HEK293 (cell line): Measurements from ENCODE around the gene GMPPA.
A peak's percentile ranks its signal among the peaks of the same experiment; 100 is the strongest.

Source experiments
- CTCF ChIA-PET: fragments of 350-600 bp; formaldehyde crosslinking; extraction: SDS; loops from one replicate; lab custom pipeline; 2021; ENCODE audit warnings: antibody characterized with exemption; lab: Yijun Ruan, JAX
- POLR2A ChIA-PET: fragments of 300-600 bp; formaldehyde crosslinking; extraction: SDS; loops from one replicate; lab custom pipeline; 2020; ENCODE audit warnings: antibody characterized with exemption, inconsistent platforms; lab: Yijun Ruan, JAX
- H3K27ac ChIP-seq: fragments of 200-500 bp; sonication (Bioruptor generic); 2 replicates; pipeline ENCODE4 v1.5.1; 2014; ENCODE audit warnings: low read depth, low read length, control low read depth, inconsistent platforms; ENCODE audit errors: extremely low read depth
- H3K36me3 ChIP-seq, 2 experiments: fragments of 200-500 bp in 1 of 2; sonication (Bioruptor generic) in 1 of 2; 1 replicate in 1 of 2; 2 replicates in 1 of 2; pipeline ENCODE4 v1.5.1; 2014 to 2017; ENCODE audit warnings: inconsistent platforms in 2 of 2, low read length in 2 of 2; ENCODE audit not compliant: control insufficient read depth in 2 of 2, insufficient read depth in 1 of 2
- H3K4me1 ChIP-seq: fragments of 200-500 bp; sonication (Bioruptor generic); 2 replicates; pipeline ENCODE4 v1.5.1; 2014; ENCODE audit warnings: mild to moderate bottlenecking, low read length, inconsistent platforms; ENCODE audit not compliant: control insufficient read depth, insufficient read depth
- H3K4me3 ChIP-seq: 2 replicates; pipeline ENCODE4 v1.5.1; 2011; ENCODE audit warnings: low read depth, mild to moderate bottlenecking, control low read depth, low read length, moderate library complexity
- H3K9me3 ChIP-seq: fragments of 200-500 bp; sonication (Bioruptor generic); 2 replicates; pipeline ENCODE4 v1.5.1; 2014; ENCODE audit warnings: low read depth, low read length, inconsistent platforms; ENCODE audit not compliant: control insufficient read depth, insufficient read depth
- EGR2 ChIP-seq: fragments of 450-650 bp; formaldehyde crosslinking; IDR thresholded peaks from 2 replicates; pipeline ENCODE4 v1.5.1; 2016; ENCODE audit warnings: low read depth, missing biosample characterization, missing genetic modification characterization
- KLF10 ChIP-seq: fragments of 450-650 bp; IDR thresholded peaks from 2 replicates; pipeline ENCODE4 v1.5.1; 2018; ENCODE audit warnings: missing biosample characterization, mild to moderate bottlenecking, missing genetic modification characterization
- MZF1 ChIP-seq: fragments of 450-650 bp; formaldehyde crosslinking; IDR thresholded peaks from 2 replicates; pipeline ENCODE4 v1.5.1; 2017; ENCODE audit warnings: missing biosample characterization, missing genetic modification characterization, borderline replicate concordance
- PRDM1 ChIP-seq: fragments of 450-650 bp; formaldehyde crosslinking; IDR thresholded peaks from 2 replicates; pipeline ENCODE4; 2016; ENCODE audit warnings: missing biosample characterization, missing genetic modification characterization
- TRIM28 ChIP-seq: IDR thresholded peaks from 2 replicates; pipeline ENCODE4 v1.6.1; 2011; ENCODE audit warnings: low read length, control low read depth, borderline replicate concordance
- ZBTB20 ChIP-seq: fragments of 450-650 bp; formaldehyde crosslinking; IDR thresholded peaks from 2 replicates; pipeline ENCODE4 v1.5.1; 2016; ENCODE audit warnings: missing biosample characterization, missing genetic modification characterization
- ZFHX2 ChIP-seq: fragments of 450-650 bp; formaldehyde crosslinking; conservative IDR thresholded peaks from 2 replicates; pipeline ENCODE4 v1.5.1; 2016; ENCODE audit warnings: missing biosample characterization, missing genetic modification characterization
- ZNF26 ChIP-seq: fragments of 450-650 bp; formaldehyde crosslinking; IDR thresholded peaks from 2 replicates; pipeline ENCODE4 v1.5.1; 2016; ENCODE audit warnings: missing biosample characterization, missing genetic modification characterization
- ZNF280D ChIP-seq: fragments of 450-650 bp; formaldehyde crosslinking; IDR thresholded peaks from 2 replicates; pipeline ENCODE4 v1.5.1; 2016; ENCODE audit warnings: missing biosample characterization, missing genetic modification characterization
- ZNF518A ChIP-seq: fragments of 450-650 bp; formaldehyde crosslinking; conservative IDR thresholded peaks from 2 replicates; pipeline ENCODE4 v1.5.1; 2016; ENCODE audit warnings: low read depth, missing biosample characterization, missing genetic modification characterization
- ZNF555 ChIP-seq: fragments of 450-650 bp; formaldehyde crosslinking; conservative IDR thresholded peaks from 2 replicates; pipeline ENCODE4 v1.5.1; 2017; ENCODE audit warnings: missing biosample characterization, mild to moderate bottlenecking, missing genetic modification characterization, inconsistent platforms
- ZNF610 ChIP-seq: fragments of 450-650 bp; formaldehyde crosslinking; IDR thresholded peaks from 2 replicates; pipeline ENCODE4 v1.5.1; 2016; ENCODE audit warnings: missing biosample characterization, missing genetic modification characterization, borderline replicate concordance
- ZNF626 ChIP-seq: fragments of 450-650 bp; sonication (Bioruptor Pico); formaldehyde crosslinking; IDR thresholded peaks from 2 replicates; pipeline ENCODE4 v1.5.1; 2018; ENCODE audit warnings: missing biosample characterization, missing genetic modification characterization, inconsistent platforms
- ZNF76 ChIP-seq: fragments of 450-650 bp; formaldehyde crosslinking; IDR thresholded peaks from 2 replicates; pipeline ENCODE4; 2016; ENCODE audit warnings: low read depth, missing biosample characterization, missing genetic modification characterization, borderline replicate concordance
- ZNF792 ChIP-seq: fragments of 450-650 bp; formaldehyde crosslinking; IDR thresholded peaks from 2 replicates; pipeline ENCODE4 v1.5.1; 2016; ENCODE audit warnings: missing biosample characterization, missing genetic modification characterization
- ZSCAN16 ChIP-seq: fragments of 450-650 bp; formaldehyde crosslinking; IDR thresholded peaks from 2 replicates; pipeline ENCODE4 v1.5.1; 2016; ENCODE audit warnings: missing biosample characterization, missing genetic modification characterization
- TF ChIP-seq, protein P1 (sequence below): fragments of 450-650 bp; formaldehyde crosslinking; IDR thresholded peaks from 2 replicates; pipeline ENCODE4 v1.5.1; 2016; ENCODE audit warnings: missing biosample characterization, missing genetic modification characterization

The GMPPA gene

GRCh38 chr2:219457784-219458369 lies 40.8 kb upstream of the GMPPA start:
- TF ChIP-seq ZNF26 (tag by site-specific recombination) (no peak), ZNF555 (tag by site-specific recombination) (no peak), ZNF610 (tag by site-specific recombination) (no peak), ZNF792 (tag by site-specific recombination) (no peak), PRDM1 (tag by site-specific recombination) (peak; percentile 46; the same call in 1 of the 2 replicates), ZFHX2 (tag by site-specific recombination) (peak; percentile 54), EGR2 (tag by site-specific recombination) (peak; percentile 51; the same call in 1 of the 2 replicates)
- TF ChIP-seq, protein P1, sequence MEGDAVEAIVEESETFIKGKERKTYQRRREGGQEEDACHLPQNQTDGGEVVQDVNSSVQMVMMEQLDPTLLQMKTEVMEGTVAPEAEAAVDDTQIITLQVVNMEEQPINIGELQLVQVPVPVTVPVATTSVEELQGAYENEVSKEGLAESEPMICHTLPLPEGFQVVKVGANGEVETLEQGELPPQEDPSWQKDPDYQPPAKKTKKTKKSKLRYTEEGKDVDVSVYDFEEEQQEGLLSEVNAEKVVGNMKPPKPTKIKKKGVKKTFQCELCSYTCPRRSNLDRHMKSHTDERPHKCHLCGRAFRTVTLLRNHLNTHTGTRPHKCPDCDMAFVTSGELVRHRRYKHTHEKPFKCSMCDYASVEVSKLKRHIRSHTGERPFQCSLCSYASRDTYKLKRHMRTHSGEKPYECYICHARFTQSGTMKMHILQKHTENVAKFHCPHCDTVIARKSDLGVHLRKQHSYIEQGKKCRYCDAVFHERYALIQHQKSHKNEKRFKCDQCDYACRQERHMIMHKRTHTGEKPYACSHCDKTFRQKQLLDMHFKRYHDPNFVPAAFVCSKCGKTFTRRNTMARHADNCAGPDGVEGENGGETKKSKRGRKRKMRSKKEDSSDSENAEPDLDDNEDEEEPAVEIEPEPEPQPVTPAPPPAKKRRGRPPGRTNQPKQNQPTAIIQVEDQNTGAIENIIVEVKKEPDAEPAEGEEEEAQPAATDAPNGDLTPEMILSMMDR (tag by site-specific recombination), result 0 out of 2 replicates have a peak, but pooled peaks have one; percentile 19
- Histone ChIP-seq H3K9me3 (no peaks in the 10 kb centered on the region), H3K27ac (no peak overlapping the region), H3K4me3 (no peak overlapping the region), H3K36me3 (peaks cover 0 to 9% of the 10 kb centered on the region in 2 experiments; a peak in 2 of 3 replicates), H3K4me1 (peaks cover 2% of the 10 kb centered on the region; the same call in 1 of the 2 replicates)
- ChIA-PET POLR2A (interaction anchor here (0.7 kb wide), 1 partner anchor 36 kb away, joined by 6 read pairs; no protein-coding TSS in a partner anchor), CTCF (interaction anchor here (0.6 to 3.1 kb wide), 14 partner anchors 11 to 1228 kb away, joined by 3 to 30 read pairs (median 6); a partner anchor contains a TSS)

GRCh38 chr2:219458996-219459395 lies 39.7 kb upstream of the GMPPA start:
- peaks cover 0 to 9% of the 10 kb centered on the region in 2 experiments; a peak in 2 of 3 replicates for H3K36me3 ChIP-seq
- H3K4me3 ChIP-seq, result no peak overlapping the region
- no peaks in the 10 kb centered on the region for H3K9me3 ChIP-seq
- H3K27ac ChIP-seq, result no peak overlapping the region
- CTCF ChIA-PET, result interaction anchor here (0.8 to 3.1 kb wide), 14 partner anchors 9 to 78 kb away, joined by 3 to 30 read pairs (median 6); a partner anchor contains a TSS
- POLR2A ChIA-PET, result no interaction called here
- peaks cover 2% of the 10 kb centered on the region; the same call in 1 of the 2 replicates for H3K4me1 ChIP-seq
- TF ChIP-seq ZSCAN16 (tag by site-specific recombination), result no peak
- TF ChIP-seq ZBTB20, result no peak
- TF ChIP-seq ZNF626, result no peak
- TF ChIP-seq MZF1, result no peak
- TF ChIP-seq TRIM28, result no peak
- TF ChIP-seq ZNF76 (tag by site-specific recombination), result no peak
- no peak for TF ChIP-seq ZNF280D (tag by site-specific recombination)
- TF ChIP-seq KLF10, result no peak
- TF ChIP-seq ZNF518A (tag by site-specific recombination), result no peak
